ENCODE results near the gene TFAM.
"Not testable (repeated sequence)": the region's sequence is repeated elsewhere in the genome, so short reads cannot be mapped to it uniquely, and the experiment has no call there.

TFAM gene

GRCh38 chr10:58372607-58373441 lies 12.4 kb upstream of the TFAM start:
- DNase-seq (ENCODE audit: low read depth in 2 of 2), result no peak

GRCh38 chr10:58373442-58373827 lies 11.8 kb upstream of the TFAM start:
- DNase-seq (ENCODE audit: low read depth in 2 of 2), result no peak

- DNase-seq (ENCODE audit: low read depth in 2 of 2), result no peak
Measured at GRCh38 chr10:58382489-58382995, 2.7 kb upstream of the TFAM start.

- no peak for DNase-seq (ENCODE audit: low read depth in 2 of 2)
Measured at GRCh38 chr10:58384095-58384494, 1.1 kb upstream of the TFAM start.

- no peak for DNase-seq (ENCODE audit: low read depth in 2 of 2)
Measured at GRCh38 chr10:58384544-58384998, 639 bp upstream of the TFAM start.

GRCh38 chr10:58385784-58386112 lies 538 bp downstream of the TFAM start:
- no peak for DNase-seq (ENCODE audit: low read depth in 2 of 2)

GRCh38 chr10:58389024-58389423 lies 3.8 kb downstream of the TFAM start:
- no peak for DNase-seq (ENCODE audit: low read depth in 2 of 2)

GRCh38 chr10:58393317-58393716 lies 8.1 kb downstream of the TFAM start:
- DNase-seq (ENCODE audit: low read depth in 2 of 2), result no peak

GRCh38 chr10:58394471-58394870 lies 9.3 kb downstream of the TFAM start:
- no peak for DNase-seq (ENCODE audit: low read depth in 2 of 2)

- no peak for DNase-seq (ENCODE audit: low read depth in 2 of 2)
Measured at GRCh38 chr10:58396057-58396456, 10.8 kb downstream of the TFAM start.

GRCh38 chr10:58397830-58398229 lies 12.6 kb downstream of the TFAM start:
- DNase-seq (ENCODE audit: low read depth in 2 of 2), result no peak

- DNase-seq (ENCODE audit: low read depth in 2 of 2), result no peak
Measured at GRCh38 chr10:58399410-58399809, 14.2 kb downstream of the TFAM start.

- no peak for DNase-seq (ENCODE audit: low read depth in 2 of 2)
Measured at GRCh38 chr10:58400609-58401008, 15.4 kb downstream of the TFAM start.

GRCh38 chr10:58404001-58404400 lies 18.8 kb downstream of the TFAM start:
- no peak for DNase-seq (ENCODE audit: low read depth in 2 of 2)

- DNase-seq (ENCODE audit: low read depth in 2 of 2), result no peak
Measured at GRCh38 chr10:58409956-58410610, 24.9 kb downstream of the TFAM start.

- no peak for DNase-seq (ENCODE audit: low read depth in 2 of 2)
Measured at GRCh38 chr10:58412502-58412961, 27.3 kb downstream of the TFAM start.

GRCh38 chr10:58414270-58415041 lies 29.2 kb downstream of the TFAM start:
- no peak for DNase-seq (ENCODE audit: low read depth in 2 of 2)

GRCh38 chr10:58415757-58416156 lies 30.5 kb downstream of the TFAM start:
- DNase-seq (ENCODE audit: low read depth in 2 of 2), result no peak

GRCh38 chr10:58417902-58418301 lies 32.7 kb downstream of the TFAM start:
- DNase-seq (ENCODE audit: low read depth in 2 of 2), result not testable (repeated sequence)

GRCh38 chr10:58424176-58424575 lies 39.0 kb downstream of the TFAM start:
- no peak for DNase-seq (ENCODE audit: low read depth in 2 of 2)

GRCh38 chr10:58428436-58428835 lies 43.2 kb downstream of the TFAM start:
- not testable (repeated sequence) for DNase-seq (ENCODE audit: low read depth in 2 of 2)

- no peak for DNase-seq (ENCODE audit: low read depth in 2 of 2)
Measured at GRCh38 chr10:58431903-58432302, 46.7 kb downstream of the TFAM start.
